Endodermal cell (in vitro differentiated cells): ENCODE results near the gene SLC15A3. TPM values are rescaled to one million over a fixed set of nuclear protein-coding genes. Genes with fewer than 3 reads are reported as not detected.

ENCODE experiments used
- DNase-seq: peaks from one replicate; pipeline ENCODE4 v3.0.0-alpha.2; 2017
- H3K27ac ChIP-seq: 2 replicates; pipeline ENCODE4 v1.5.1; 2013; ENCODE audit warnings: mild to moderate bottlenecking, low read depth, low read length, moderate library complexity
- H3K27me3 ChIP-seq: 2 replicates; pipeline ENCODE4 v1.6.1; 2013; ENCODE audit warnings: mild to moderate bottlenecking, low read length, moderate library complexity; ENCODE audit not compliant: insufficient read depth, control insufficient read depth, poor library complexity, severe bottlenecking
- H3K36me3 ChIP-seq: 2 replicates; pipeline ENCODE4 v1.7.0; 2013; ENCODE audit warnings: mild to moderate bottlenecking, low read length, moderate library complexity; ENCODE audit not compliant: control insufficient read depth, insufficient read depth
- H3K4me1 ChIP-seq: one replicate; pipeline ENCODE4 v1.7.0; 2013; ENCODE audit warnings: low read length; ENCODE audit not compliant: control insufficient read depth, insufficient read depth
- H3K4me3 ChIP-seq: 2 replicates; pipeline ENCODE4 v1.5.1; 2013; ENCODE audit warnings: mild to moderate bottlenecking, low read length, moderate library complexity
- H3K9ac ChIP-seq: 2 replicates; pipeline ENCODE4 v1.6.1; 2013; ENCODE audit warnings: mild to moderate bottlenecking, low read length, moderate library complexity; ENCODE audit not compliant: poor library complexity, severe bottlenecking; ENCODE audit errors: extremely low read depth
- H3K9me3 ChIP-seq: 2 replicates; pipeline ENCODE4 v1.6.1; 2013; ENCODE audit warnings: mild to moderate bottlenecking, low read length, moderate library complexity; ENCODE audit not compliant: control insufficient read depth
- H3K27ac Mint-ChIP-seq: 2 replicates; pipeline ENCODE4 v1.8.0; 2020; ENCODE audit warnings: mixed read lengths
- H3K27me3 Mint-ChIP-seq: 2 replicates; pipeline ENCODE4 v1.8.0; 2021; ENCODE audit warnings: mild to moderate bottlenecking, mixed read lengths; ENCODE audit not compliant: insufficient read depth
- H3K36me3 Mint-ChIP-seq: 2 replicates; pipeline ENCODE4 v1.8.0; 2020; ENCODE audit warnings: low read depth, mixed read lengths
- H3K4me1 Mint-ChIP-seq: 2 replicates; pipeline ENCODE4 v1.8.0; 2020; ENCODE audit warnings: mixed read lengths
- H3K4me3 Mint-ChIP-seq: 2 replicates; pipeline ENCODE4 v1.8.0; 2020; ENCODE audit warnings: mild to moderate bottlenecking, moderate library complexity, mixed read lengths
- H3K9me3 Mint-ChIP-seq: 2 replicates; pipeline ENCODE4 v1.8.0; 2020; ENCODE audit warnings: mild to moderate bottlenecking, mixed read lengths
- WGBS, 2 experiments: methylation state at CpG; one replicate each; pipeline versions ENCODE4 v1.1.5 to v1.1.7; 2013; ENCODE audit warnings: missing lambda C conversion rate in 2 of 2, mixed read lengths in 1 of 2; ENCODE audit not compliant: insufficient coverage in 1 of 2, insufficient read length in 1 of 2; 5-methylcytosine and 5-hydroxymethylcytosine counted together
- total RNA-seq, 2 donors: library from RNA; stranded (reverse); fragmentation: NEBNext Ultra II Directional in 1 of 2; extraction: Animal tissue kit (Norgen Biotek cat#: 25700) in 1 of 2; gene quantifications; 2 replicates in 1 of 2; 3 replicates in 1 of 2; pipeline ENCODE4 v1.2.1, GENCODE V29; 2021
- TF ChIP-seq, protein P1 (sequence below): fragments of 200-600 bp; sonication (generic); conservative IDR thresholded peaks from 2 replicates; pipeline ENCODE4 v1.5.0; 2021; ENCODE audit warnings: antibody characterized with exemption, mild to moderate bottlenecking

Gene SLC15A3
- total RNA-seq, 2 donors from 2014 or later, result 1.4 to 1.6 TPM

DNA sequence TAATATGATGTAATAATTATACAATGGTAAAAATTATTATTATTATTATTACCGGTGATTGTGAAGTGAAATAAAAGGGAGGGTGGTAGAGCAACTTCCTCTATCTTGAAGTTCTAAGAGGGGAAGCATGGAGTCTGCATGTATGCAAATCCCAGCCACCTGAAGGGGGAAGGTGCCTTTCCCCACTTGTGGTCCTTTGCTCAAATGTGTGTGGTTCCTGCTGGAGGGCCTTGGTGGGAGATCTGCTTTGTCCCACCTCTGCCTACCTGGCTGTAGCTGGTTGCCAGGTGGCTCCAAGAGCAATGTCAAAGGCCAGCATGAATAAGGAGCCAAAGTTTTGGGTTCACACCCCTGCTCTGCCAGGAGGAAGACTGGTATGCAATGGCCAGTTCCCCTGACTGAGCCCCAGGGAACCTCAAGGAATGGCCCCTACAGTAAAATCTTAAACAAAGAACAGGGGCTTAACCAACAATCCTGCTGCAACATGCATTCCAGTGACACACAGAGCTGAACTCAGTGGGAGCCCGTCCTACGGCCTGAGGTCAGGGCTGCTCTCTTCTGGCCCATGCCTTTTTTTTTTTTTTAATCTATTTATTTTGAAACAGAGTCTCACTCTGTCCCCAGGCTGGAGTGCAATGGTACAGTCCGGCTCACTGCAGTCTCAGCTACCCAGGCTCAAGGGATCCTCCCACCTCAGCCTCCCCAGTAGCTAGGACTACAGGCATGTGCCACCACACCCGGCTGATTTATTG, 19.2 kb downstream of the SLC15A3 start:
- H3K4me1 ChIP-seq, result no peaks in the 10 kb centered on the region
- H3K27me3 Mint-ChIP-seq, result no peaks in the 10 kb centered on the region
- H3K27ac Mint-ChIP-seq, result no peak overlapping the region
- no peaks in the 10 kb centered on the region for H3K9me3 Mint-ChIP-seq
- H3K9me3 ChIP-seq, result no peaks in the 10 kb centered on the region
- peaks cover 39% of the 10 kb centered on the region for H3K36me3 ChIP-seq
- no peaks in the 10 kb centered on the region for H3K4me1 Mint-ChIP-seq
- no peak overlapping the region for H3K4me3 Mint-ChIP-seq
- peak; percentile 67 for DNase-seq
- no peak overlapping the region for H3K4me3 ChIP-seq
- H3K27me3 ChIP-seq, result no peaks in the 10 kb centered on the region
- H3K36me3 Mint-ChIP-seq, result peaks cover 42% of the 10 kb centered on the region
- peak overlapping the region; percentile 67 for H3K27ac ChIP-seq
- WGBS, 2 experiments, result 73 to 84% methylated on average over 3 to 5 of the region's 5 CpGs
- TF ChIP-seq, protein P1, sequence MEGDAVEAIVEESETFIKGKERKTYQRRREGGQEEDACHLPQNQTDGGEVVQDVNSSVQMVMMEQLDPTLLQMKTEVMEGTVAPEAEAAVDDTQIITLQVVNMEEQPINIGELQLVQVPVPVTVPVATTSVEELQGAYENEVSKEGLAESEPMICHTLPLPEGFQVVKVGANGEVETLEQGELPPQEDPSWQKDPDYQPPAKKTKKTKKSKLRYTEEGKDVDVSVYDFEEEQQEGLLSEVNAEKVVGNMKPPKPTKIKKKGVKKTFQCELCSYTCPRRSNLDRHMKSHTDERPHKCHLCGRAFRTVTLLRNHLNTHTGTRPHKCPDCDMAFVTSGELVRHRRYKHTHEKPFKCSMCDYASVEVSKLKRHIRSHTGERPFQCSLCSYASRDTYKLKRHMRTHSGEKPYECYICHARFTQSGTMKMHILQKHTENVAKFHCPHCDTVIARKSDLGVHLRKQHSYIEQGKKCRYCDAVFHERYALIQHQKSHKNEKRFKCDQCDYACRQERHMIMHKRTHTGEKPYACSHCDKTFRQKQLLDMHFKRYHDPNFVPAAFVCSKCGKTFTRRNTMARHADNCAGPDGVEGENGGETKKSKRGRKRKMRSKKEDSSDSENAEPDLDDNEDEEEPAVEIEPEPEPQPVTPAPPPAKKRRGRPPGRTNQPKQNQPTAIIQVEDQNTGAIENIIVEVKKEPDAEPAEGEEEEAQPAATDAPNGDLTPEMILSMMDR, result no peak
- H3K9ac ChIP-seq, result no peak overlapping the region

DNA sequence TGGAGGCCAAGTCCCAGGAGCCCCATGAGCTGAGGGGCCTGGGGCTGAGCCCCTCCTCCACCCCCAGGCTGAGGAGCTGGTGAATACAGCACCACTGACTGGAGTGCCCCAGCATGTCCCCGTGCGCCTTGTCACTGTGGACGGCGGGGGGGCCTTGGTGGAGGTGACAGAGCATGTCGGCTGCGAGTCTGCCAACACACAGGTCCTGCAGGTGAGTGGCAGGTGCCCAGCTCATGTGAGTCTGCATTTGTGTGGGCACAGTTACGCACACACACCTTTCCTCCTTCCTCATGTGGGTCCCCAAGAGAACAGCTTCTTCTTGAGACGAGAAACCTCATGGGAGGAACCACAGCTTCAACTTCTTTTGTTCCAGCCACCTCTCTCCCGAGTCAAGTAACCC, 20.1 kb downstream of the SLC15A3 start:
- Histone ChIP-seq H3K27ac (no peak overlapping the region), H3K27me3 (no peaks in the 10 kb centered on the region), H3K36me3 (peaks cover 39% of the 10 kb centered on the region), H3K9ac (no peak overlapping the region), H3K9me3 (no peaks in the 10 kb centered on the region), H3K4me3 (no peak overlapping the region), H3K4me1 (no peaks in the 10 kb centered on the region)
- H3K4me1 Mint-ChIP-seq, result no peaks in the 10 kb centered on the region
- H3K9me3 Mint-ChIP-seq, result no peaks in the 10 kb centered on the region
- H3K36me3 Mint-ChIP-seq, result peaks cover 46% of the 10 kb centered on the region
- DNase-seq, result no peak
- no peak overlapping the region for H3K4me3 Mint-ChIP-seq
- no peak overlapping the region for H3K27ac Mint-ChIP-seq
- WGBS, 2 experiments, result 91 to 99% methylated on average over 8 to 9 of the region's 9 CpGs
- TF ChIP-seq, protein P1, result no peak
- no peaks in the 10 kb centered on the region for H3K27me3 Mint-ChIP-seq

DNA sequence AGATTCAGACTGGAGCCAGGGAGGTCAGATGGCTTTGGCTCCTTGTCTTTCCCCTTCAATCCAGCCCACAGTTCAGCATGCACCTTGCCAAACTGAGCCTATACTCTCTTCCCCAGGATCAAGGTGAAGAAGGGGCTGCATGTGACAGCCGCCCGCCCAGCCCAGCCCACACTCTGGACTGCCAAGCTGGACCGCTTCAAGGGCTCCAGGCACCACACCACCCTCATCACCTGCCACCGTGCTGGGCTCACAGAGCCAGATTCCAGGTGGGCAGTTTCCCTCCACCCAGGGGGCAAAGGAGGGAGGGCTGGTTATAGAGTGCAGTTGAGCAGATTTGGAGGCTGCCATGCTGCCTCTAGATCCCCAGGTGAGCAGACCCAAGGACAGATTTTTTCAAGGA, 21.6 kb downstream of the SLC15A3 start:
- H3K27ac ChIP-seq, result no peak overlapping the region
- H3K9ac ChIP-seq, result no peak overlapping the region
- H3K4me1 ChIP-seq, result no peaks in the 10 kb centered on the region
- H3K36me3 ChIP-seq, result peaks cover 39% of the 10 kb centered on the region
- peaks cover 4% of the 10 kb centered on the region for H3K27me3 Mint-ChIP-seq
- TF ChIP-seq, protein P1, result no peak
- no peak overlapping the region for H3K27ac Mint-ChIP-seq
- no peak for DNase-seq
- no peak overlapping the region for H3K4me3 ChIP-seq
- H3K27me3 ChIP-seq, result no peaks in the 10 kb centered on the region
- H3K9me3 Mint-ChIP-seq, result no peaks in the 10 kb centered on the region
- H3K9me3 ChIP-seq, result no peaks in the 10 kb centered on the region
- no peak overlapping the region for H3K4me3 Mint-ChIP-seq
- H3K4me1 Mint-ChIP-seq, result peaks cover 7% of the 10 kb centered on the region
- WGBS, 2 experiments, result 95 to 100% methylated on average over 1 to 4 of the region's 4 CpGs
- peaks cover 50% of the 10 kb centered on the region for H3K36me3 Mint-ChIP-seq
